DOHH2 (cell line): ENCODE data around the gene BDP1.
"Not testable (repeated sequence)": the region's sequence is repeated elsewhere in the genome, so short reads cannot be mapped to it uniquely, and the experiment has no call there.

Experiments
- EZH2phosphoT487 ChIP-seq: fragments of 200-600 bp; sonication (generic); IDR thresholded peaks from 2 replicates; pipeline ENCODE4 v1.6.1; 2017; ENCODE audit warnings: borderline replicate concordance, mild to moderate bottlenecking, antibody characterized with exemption, low read length, moderate library complexity, mixed read lengths
- TF ChIP-seq, protein P1 (sequence below): fragments of 200-600 bp; sonication (generic); IDR thresholded peaks from one replicate; pipeline ENCODE4 v1.5.1; 2014; ENCODE audit warnings: antibody characterized with exemption, mild to moderate bottlenecking, low read depth, low read length; ENCODE audit not compliant: poor library complexity, severe bottlenecking

- TF ChIP-seq, protein P1, sequence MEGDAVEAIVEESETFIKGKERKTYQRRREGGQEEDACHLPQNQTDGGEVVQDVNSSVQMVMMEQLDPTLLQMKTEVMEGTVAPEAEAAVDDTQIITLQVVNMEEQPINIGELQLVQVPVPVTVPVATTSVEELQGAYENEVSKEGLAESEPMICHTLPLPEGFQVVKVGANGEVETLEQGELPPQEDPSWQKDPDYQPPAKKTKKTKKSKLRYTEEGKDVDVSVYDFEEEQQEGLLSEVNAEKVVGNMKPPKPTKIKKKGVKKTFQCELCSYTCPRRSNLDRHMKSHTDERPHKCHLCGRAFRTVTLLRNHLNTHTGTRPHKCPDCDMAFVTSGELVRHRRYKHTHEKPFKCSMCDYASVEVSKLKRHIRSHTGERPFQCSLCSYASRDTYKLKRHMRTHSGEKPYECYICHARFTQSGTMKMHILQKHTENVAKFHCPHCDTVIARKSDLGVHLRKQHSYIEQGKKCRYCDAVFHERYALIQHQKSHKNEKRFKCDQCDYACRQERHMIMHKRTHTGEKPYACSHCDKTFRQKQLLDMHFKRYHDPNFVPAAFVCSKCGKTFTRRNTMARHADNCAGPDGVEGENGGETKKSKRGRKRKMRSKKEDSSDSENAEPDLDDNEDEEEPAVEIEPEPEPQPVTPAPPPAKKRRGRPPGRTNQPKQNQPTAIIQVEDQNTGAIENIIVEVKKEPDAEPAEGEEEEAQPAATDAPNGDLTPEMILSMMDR = not testable (repeated sequence)
- not testable (repeated sequence) for TF ChIP-seq EZH2phosphoT487
These were observed 8.8 kb upstream of the BDP1 start for GRCh38 chr5:71446540-71447216.
